ENCODE results near the gene MYDGF. TPM values are rescaled to one million over a fixed set of nuclear protein-coding genes. Genes with fewer than 3 reads are reported as not detected.
A peak's percentile ranks its signal among the peaks of the same experiment; 100 is the strongest.

MYDGF gene
- total RNA-seq, 1 donor from 2014 or later, result 83.0 TPM

DNA sequence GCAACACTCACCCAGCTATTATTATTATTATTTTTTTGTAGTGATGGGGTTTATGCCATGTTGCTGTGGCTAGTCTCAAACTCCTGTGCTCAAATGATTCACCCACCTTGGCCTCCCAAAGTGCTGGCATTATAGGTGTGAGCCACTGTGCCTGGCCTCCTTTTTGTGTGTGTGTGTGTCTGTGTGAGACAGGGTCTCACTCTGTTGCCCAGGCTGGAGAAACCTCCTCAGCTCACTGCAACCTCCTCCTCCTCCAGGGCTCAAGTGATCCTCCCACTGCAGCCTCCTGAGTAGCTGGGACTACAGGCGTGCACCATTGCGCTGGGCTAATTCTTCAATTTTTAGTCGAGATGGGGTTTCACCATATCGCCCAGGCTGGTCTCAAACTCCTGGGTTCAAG, 3.6 kb upstream of the MYDGF start:
- TF ChIP-seq, protein P1, sequence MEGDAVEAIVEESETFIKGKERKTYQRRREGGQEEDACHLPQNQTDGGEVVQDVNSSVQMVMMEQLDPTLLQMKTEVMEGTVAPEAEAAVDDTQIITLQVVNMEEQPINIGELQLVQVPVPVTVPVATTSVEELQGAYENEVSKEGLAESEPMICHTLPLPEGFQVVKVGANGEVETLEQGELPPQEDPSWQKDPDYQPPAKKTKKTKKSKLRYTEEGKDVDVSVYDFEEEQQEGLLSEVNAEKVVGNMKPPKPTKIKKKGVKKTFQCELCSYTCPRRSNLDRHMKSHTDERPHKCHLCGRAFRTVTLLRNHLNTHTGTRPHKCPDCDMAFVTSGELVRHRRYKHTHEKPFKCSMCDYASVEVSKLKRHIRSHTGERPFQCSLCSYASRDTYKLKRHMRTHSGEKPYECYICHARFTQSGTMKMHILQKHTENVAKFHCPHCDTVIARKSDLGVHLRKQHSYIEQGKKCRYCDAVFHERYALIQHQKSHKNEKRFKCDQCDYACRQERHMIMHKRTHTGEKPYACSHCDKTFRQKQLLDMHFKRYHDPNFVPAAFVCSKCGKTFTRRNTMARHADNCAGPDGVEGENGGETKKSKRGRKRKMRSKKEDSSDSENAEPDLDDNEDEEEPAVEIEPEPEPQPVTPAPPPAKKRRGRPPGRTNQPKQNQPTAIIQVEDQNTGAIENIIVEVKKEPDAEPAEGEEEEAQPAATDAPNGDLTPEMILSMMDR (conservative IDR thresholded peaks at IDR 0.05; ENCODE audit: low read depth, low read length), result no peak
- no peak for DNase-seq (ENCODE audit: low read depth)
- H3K4me3 ChIP-seq (ENCODE audit: low read depth, low read length), result no peak overlapping the region

DNA sequence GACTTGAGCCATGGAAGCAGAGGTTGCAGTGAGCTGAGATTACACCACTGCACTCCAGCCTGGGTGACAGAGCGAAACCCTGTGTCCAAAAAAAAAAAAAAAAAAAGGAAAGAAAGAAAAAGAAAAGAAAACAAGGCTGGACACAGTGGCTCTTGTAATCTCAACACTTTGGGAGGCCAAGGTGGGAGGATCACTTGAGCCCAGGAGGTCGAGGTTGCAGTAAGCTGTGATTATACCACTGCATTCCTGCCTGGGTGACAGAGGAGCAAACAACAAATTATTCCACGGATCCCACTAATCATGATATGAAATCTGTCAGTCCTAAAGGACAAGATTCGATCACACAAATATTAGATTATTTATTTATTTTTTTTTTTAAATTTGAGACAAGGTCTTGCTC, 3.1 kb upstream of the MYDGF start:
- no peak overlapping the region for H3K4me3 ChIP-seq (ENCODE audit: low read depth, low read length)
- no peak for DNase-seq (ENCODE audit: low read depth)
- TF ChIP-seq, protein P1 (conservative IDR thresholded peaks at IDR 0.05; ENCODE audit: low read depth, low read length), result no peak

DNA sequence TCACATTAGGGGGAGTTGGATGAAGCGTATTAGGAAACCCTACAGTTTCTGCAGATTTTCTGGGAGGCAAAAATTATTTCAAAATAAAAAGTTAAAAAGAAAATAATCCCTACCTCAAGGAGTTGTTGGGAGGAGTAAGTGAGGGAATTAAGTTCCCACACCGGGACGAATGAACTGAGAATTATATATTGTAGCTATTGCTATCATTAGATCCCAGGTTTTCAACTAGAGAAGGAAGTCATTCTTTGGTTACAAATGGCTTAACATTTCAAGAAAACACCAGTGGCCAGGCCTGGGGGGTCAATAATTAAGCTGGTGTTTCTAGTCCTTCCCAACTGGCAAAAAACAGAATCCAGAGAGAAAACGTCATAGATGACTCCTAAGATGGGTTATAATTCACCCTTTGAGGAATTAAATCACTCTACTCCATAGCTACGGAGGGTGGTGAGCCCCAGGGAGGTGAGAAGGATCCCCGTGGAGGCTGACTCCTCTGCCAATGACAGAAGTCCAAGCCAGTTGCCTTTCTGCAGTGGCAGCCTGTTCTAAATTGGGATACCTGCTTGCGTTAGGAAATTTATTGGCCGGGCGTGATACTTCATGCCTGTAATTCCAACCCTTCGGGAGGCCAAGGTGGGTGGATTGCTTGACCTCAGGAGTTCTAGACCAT, 1.2 kb upstream of the MYDGF start:
- TF ChIP-seq, protein P1 (conservative IDR thresholded peaks at IDR 0.05; ENCODE audit: low read depth, low read length), result no peak
- DNase-seq (ENCODE audit: low read depth), result peak; percentile 59
- H3K4me3 ChIP-seq (ENCODE audit: low read depth, low read length), result no peak overlapping the region

DNA sequence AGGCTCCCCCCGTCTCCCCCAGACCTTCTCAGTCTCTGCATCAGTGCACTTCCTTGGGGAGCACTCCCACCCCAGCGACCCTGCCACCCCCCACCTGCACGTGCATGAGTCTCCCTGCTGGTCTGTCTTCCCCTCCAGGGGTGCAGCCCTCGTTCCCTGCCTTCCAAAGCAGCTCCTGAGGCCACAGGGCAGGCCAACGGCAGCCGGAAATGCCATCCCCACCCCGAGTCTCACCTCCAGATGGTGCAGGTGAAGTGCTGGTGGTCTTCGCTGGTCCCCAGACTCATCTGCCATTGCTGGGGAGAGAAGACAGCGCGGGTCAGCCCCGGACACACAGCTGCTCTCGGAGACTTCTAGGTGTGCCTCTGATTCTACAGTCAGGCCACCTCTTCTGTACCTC, 5.5 kb downstream of the MYDGF start:
- TF ChIP-seq, protein P1 (conservative IDR thresholded peaks at IDR 0.05; ENCODE audit: low read depth, low read length), result no peak
- DNase-seq (ENCODE audit: low read depth), result no peak
- H3K4me3 ChIP-seq (ENCODE audit: low read depth, low read length), result no peak overlapping the region

DNA sequence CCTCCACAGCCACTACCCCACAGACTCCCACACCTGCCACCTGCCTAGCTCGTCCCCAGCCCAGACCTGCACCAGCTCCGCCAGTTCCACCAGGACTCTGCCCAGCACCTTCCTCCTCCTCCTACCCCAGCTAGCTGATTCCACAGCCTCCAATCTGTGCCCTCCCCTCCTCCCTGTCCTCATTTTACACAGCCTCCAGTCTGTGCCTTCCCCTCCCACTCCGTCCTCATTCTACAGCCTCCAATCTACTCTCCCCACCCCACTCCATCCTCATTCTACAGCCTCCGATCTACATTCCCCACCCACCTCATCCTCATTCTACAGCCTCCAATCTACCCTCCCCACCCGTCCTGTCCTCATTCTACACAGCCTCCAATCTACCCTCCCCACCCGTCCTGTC, 7.3 kb downstream of the MYDGF start:
- TF ChIP-seq, protein P1 (conservative IDR thresholded peaks at IDR 0.05; ENCODE audit: low read depth, low read length), result no peak
- no peak overlapping the region for H3K4me3 ChIP-seq (ENCODE audit: low read depth, low read length)
- DNase-seq (ENCODE audit: low read depth), result no peak

GRCh38 chr19:4662020-4662695, 8.0 kb downstream of the MYDGF start:
- TF ChIP-seq, protein P1 (conservative IDR thresholded peaks at IDR 0.05; ENCODE audit: low read depth, low read length), result no peak
- no peak for DNase-seq (ENCODE audit: low read depth)
- H3K4me3 ChIP-seq (ENCODE audit: low read depth, low read length), result no peak overlapping the region

DNA sequence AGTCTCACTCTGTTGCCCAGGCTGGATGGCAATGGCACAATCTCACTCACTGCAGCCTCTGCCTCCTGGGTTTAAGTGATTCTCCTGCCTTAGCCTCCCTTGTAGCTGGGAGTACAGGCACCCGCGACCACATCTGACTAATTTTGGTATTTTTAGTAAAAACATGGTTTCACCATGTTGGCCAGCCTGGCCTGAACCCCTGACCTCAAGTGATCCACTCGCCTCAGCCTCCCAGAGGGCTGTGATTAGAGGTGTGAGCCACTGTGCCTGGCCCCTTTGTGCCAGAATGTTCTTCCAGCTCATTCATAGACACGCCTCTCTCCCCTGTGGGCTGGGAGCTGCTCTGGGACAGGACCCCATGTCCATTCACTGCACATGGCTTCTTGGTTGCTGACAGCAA, 9.1 kb downstream of the MYDGF start:
- TF ChIP-seq, protein P1 (conservative IDR thresholded peaks at IDR 0.05; ENCODE audit: low read depth, low read length), result no peak
- no peak for DNase-seq (ENCODE audit: low read depth)
- H3K4me3 ChIP-seq (ENCODE audit: low read depth, low read length), result no peak overlapping the region

All from epithelial cell of proximal tubule (primary cell).